ENCODE results near the gene ZNF627. TPM values are rescaled to one million over a fixed set of nuclear protein-coding genes. Genes with fewer than 3 reads are reported as not detected.
"Not testable (repeated sequence)": the region's sequence is repeated elsewhere in the genome, so short reads cannot be mapped to it uniquely, and the experiment has no call there.

ZNF627 gene
- total and polyA plus RNA-seq, 2 donors = 13.7 to 18.4 TPM

DNA sequence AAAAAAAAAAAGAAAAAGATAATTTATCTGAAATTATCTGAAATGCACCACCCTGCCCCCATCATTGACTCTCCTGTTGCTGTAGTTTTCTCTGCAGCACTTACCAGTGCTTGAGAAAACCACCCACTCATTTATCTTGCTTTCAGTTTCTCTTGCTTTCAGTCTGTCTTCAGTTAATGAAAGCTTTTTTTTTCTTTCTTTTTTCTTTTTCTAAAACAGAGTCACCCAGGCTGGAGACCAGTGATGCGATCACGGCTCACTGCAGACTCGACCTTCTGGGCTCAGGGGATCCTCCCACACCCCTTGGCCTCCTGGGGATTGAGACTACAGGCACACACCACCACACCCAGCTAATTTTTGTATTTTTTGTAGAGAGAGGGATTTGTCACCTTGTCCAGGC is 15.5 kb upstream of the ZNF627 start:
- Histone ChIP-seq H3K36me3 (ENCODE audit: control insufficient read depth in 2 of 2, insufficient read depth in 2 of 2, low read length in 1 of 2) (no peaks in the 10 kb centered on the region), H3K27ac (ENCODE audit: low read depth in 1 of 2, low read length in 1 of 2) (peak overlapping the region; percentile 68 to 83), H3K4me1 (ENCODE audit: control insufficient read depth in 2 of 2, insufficient read depth in 2 of 2, low read length in 2 of 2) (peaks cover 13 to 44% of the 10 kb centered on the region in 2 donors), H3K27me3 (ENCODE audit: control insufficient read depth in 2 of 2, insufficient read depth in 1 of 2, low read length in 1 of 2) (peaks cover 0 to 7% of the 10 kb centered on the region in 2 donors), H3K9me3 (ENCODE audit: control insufficient read depth in 2 of 2, insufficient read depth in 1 of 2, low read length in 1 of 2) (no peaks in the 10 kb centered on the region), H3K4me3 (ENCODE audit: low read length in 2 of 2) (no peak overlapping the region)
- 12% methylated on average over 3 of the region's 3 CpGs for WGBS
- peak in 2 of 9 donors; percentile 44 to 75 for DNase-seq (ENCODE audit: low read depth in 6 of 9, low spot score in 9 of 9)

DNA sequence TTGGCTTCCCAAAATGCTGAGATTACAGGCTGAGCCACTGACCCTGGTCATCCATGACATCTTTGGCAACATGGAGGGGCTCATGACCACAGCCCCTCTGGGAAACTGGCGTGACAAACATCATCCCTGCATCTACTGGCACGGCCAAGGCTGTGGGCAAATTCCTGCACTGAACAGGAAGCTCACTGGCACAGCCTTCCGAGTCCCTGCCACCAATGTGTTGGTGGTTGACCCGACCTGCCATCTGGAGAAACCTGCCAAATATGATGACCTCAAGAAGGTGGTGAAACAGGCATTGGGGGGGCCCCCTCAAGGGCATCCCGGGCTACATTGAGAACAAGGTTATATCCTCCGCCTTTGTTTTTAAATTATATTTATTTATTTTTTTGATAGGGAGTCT is 11.0 kb upstream of the ZNF627 start:
- Histone ChIP-seq H3K27ac (ENCODE audit: low read depth in 1 of 2, low read length in 1 of 2) (no peak overlapping the region), H3K9me3 (ENCODE audit: control insufficient read depth in 2 of 2, insufficient read depth in 1 of 2, low read length in 1 of 2) (no peaks in the 10 kb centered on the region), H3K4me3 (ENCODE audit: low read length in 2 of 2) (no peak overlapping the region), H3K27me3 (ENCODE audit: control insufficient read depth in 2 of 2, insufficient read depth in 1 of 2, low read length in 1 of 2) (no peaks in the 10 kb centered on the region), H3K36me3 (ENCODE audit: control insufficient read depth in 2 of 2, insufficient read depth in 2 of 2, low read length in 1 of 2) (no peaks in the 10 kb centered on the region), H3K4me1 (ENCODE audit: control insufficient read depth in 2 of 2, insufficient read depth in 2 of 2, low read length in 2 of 2) (peaks cover 0 to 13% of the 10 kb centered on the region in 2 donors)
- no peak for DNase-seq (ENCODE audit: low read depth in 6 of 9, low spot score in 9 of 9)
- WGBS = 28% methylated on average over 6 of the region's 6 CpGs

DNA sequence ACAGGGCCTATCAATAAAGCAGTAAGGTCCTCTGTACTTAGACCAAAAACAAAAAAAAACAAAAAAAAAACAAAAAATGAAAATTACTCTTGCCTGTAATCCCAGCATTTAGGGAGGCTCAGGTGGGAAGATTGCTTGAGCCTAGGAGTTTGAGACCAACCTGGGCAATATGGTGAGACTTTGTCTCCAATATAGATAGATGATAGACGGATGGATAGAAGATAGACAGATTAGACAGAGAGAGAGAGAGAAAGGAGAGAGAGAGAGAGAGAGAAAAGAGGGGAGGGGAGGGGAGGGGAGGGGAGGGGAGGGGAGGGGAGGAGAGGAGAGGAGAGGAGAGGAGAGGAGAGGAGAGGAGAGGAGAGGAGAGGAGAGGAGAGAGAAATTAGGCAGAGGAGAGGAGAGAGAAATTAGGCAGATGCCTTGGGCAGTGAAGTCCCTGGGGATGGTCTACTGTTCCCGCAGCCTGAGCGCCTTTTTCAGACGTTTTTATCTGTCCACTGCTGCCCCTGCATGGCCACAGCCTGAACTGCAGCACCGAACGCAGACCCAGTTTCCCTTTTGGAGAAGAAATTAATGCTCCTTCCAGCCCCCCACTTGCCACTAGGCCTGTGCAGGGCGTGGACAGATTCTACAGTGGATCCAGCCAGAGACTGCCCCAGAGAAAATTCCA is 9.8 kb upstream of the ZNF627 start:
- WGBS = 14% methylated on average over 7 of the region's 7 CpGs
- Histone ChIP-seq H3K4me1 (ENCODE audit: control insufficient read depth in 2 of 2, insufficient read depth in 2 of 2, low read length in 2 of 2) (peaks cover 0 to 4% of the 10 kb centered on the region in 2 donors), H3K36me3 (ENCODE audit: control insufficient read depth in 2 of 2, insufficient read depth in 2 of 2, low read length in 1 of 2) (no peaks in the 10 kb centered on the region), H3K27me3 (ENCODE audit: control insufficient read depth in 2 of 2, insufficient read depth in 1 of 2, low read length in 1 of 2) (no peaks in the 10 kb centered on the region), H3K27ac (ENCODE audit: low read depth in 1 of 2, low read length in 1 of 2) (no peak overlapping the region), H3K4me3 (ENCODE audit: low read length in 2 of 2) (no peak overlapping the region), H3K9me3 (ENCODE audit: control insufficient read depth in 2 of 2, insufficient read depth in 1 of 2, low read length in 1 of 2) (no peaks in the 10 kb centered on the region)
- DNase-seq (ENCODE audit: low read depth in 6 of 9, low spot score in 9 of 9) = peak in 8 of 9 donors; percentile 29 to 79 (median 61)

DNA sequence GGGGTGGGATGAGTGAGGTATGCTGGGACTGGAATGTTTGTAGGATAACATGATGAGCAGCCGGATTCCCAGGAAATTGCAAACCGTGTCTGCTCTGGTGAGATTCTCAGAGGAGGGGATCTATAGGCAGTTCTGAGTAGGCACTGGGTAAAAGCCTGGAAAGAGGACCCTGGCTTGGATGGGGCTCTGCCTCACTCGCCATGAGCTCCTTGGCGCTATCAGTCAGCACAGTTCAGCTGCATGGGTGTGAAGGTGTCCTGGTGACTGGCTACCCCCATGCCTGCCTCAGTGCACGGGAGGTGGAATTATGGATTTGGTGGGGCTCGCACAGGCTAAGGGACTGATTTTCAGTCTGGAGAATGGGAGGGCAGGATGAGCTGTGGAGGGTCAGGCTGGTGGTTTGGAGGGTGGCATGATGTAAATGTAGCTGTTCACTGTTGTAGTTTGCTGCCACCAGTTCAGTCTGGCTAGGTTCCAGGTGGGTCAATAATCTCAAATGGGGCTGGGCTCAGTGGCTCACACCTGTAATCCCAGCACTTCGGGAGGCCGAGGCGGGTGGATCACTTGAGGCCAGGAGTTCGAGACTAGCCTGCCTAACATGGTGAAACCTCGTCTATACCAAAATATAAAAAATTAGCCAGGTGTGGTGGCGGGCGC is 9.2 kb upstream of the ZNF627 start:
- Histone ChIP-seq H3K27ac (ENCODE audit: low read depth in 1 of 2, low read length in 1 of 2) (no peak overlapping the region), H3K4me1 (ENCODE audit: control insufficient read depth in 2 of 2, insufficient read depth in 2 of 2, low read length in 2 of 2) (peaks cover 0 to 4% of the 10 kb centered on the region in 2 donors), H3K27me3 (ENCODE audit: control insufficient read depth in 2 of 2, insufficient read depth in 1 of 2, low read length in 1 of 2) (no peaks in the 10 kb centered on the region), H3K4me3 (ENCODE audit: low read length in 2 of 2) (no peak overlapping the region), H3K9me3 (ENCODE audit: control insufficient read depth in 2 of 2, insufficient read depth in 1 of 2, low read length in 1 of 2) (no peaks in the 10 kb centered on the region), H3K36me3 (ENCODE audit: control insufficient read depth in 2 of 2, insufficient read depth in 2 of 2, low read length in 1 of 2) (no peaks in the 10 kb centered on the region)
- 92% methylated on average over 13 of the region's 13 CpGs for WGBS
- no peak for DNase-seq (ENCODE audit: low read depth in 6 of 9, low spot score in 9 of 9)

DNA sequence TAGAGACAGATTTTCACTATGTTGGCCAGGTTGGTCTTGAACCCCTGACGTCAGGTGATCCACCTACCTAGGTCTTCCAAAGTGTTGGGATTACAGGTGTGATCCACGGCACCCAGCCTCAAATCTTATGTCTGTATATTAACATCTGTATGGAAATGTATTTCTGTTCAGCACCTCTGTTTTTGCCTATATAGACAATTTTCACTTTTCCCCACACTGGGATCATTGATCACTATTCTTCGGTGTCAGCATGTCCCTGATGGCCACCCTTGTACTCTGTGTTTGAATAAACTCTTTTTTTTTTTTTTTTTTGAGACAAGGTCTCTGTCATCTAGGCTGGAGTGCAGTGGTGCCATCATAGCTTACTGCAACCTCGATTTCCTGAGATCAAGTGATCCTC is 3.2 kb upstream of the ZNF627 start:
- no peaks in the 10 kb centered on the region for H3K36me3 ChIP-seq (ENCODE audit: control insufficient read depth in 2 of 2, insufficient read depth in 2 of 2, low read length in 1 of 2)
- no peaks in the 10 kb centered on the region for H3K27me3 ChIP-seq (ENCODE audit: control insufficient read depth in 2 of 2, insufficient read depth in 1 of 2, low read length in 1 of 2)
- no peak overlapping the region for H3K4me3 ChIP-seq (ENCODE audit: low read length in 2 of 2)
- no peak for DNase-seq (ENCODE audit: low read depth in 6 of 9, low spot score in 9 of 9)
- H3K27ac ChIP-seq (ENCODE audit: low read depth in 1 of 2, low read length in 1 of 2) = no peak overlapping the region
- 84% methylated on average over 4 of the region's 4 CpGs for WGBS
- no peaks in the 10 kb centered on the region for H3K9me3 ChIP-seq (ENCODE audit: control insufficient read depth in 2 of 2, insufficient read depth in 1 of 2, low read length in 1 of 2)
- peaks cover 7 to 10% of the 10 kb centered on the region in 2 donors for H3K4me1 ChIP-seq (ENCODE audit: control insufficient read depth in 2 of 2, insufficient read depth in 2 of 2, low read length in 2 of 2)

DNA sequence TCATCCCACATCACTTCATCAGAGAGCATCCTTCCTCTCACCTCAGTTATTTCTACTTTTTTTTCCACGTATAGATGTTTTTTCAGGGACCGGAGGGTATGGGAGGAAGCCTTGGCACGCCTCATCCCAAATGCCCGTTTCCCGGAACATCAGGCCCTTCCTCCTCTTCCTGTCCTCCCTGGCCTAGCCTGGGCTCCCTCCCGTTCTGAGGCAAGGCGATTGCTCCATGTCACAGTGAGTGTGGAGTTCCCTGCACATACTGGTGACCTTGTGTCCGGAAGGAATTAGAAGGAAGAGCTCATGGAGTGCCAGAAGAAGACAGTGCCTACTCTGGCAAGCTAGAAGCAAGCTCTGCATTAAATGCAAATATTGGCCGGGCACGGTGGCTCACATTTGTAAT is 1.1 kb upstream of the ZNF627 start:
- 97% methylated on average over 10 of the region's 10 CpGs for WGBS
- no peak overlapping the region for H3K27ac ChIP-seq (ENCODE audit: low read depth in 1 of 2, low read length in 1 of 2)
- H3K36me3 ChIP-seq (ENCODE audit: control insufficient read depth in 2 of 2, insufficient read depth in 2 of 2, low read length in 1 of 2) = no peaks in the 10 kb centered on the region
- H3K4me1 ChIP-seq (ENCODE audit: control insufficient read depth in 2 of 2, insufficient read depth in 2 of 2, low read length in 2 of 2) = peaks cover 7 to 10% of the 10 kb centered on the region in 2 donors
- DNase-seq (ENCODE audit: low read depth in 6 of 9, low spot score in 9 of 9) = no peak
- no peaks in the 10 kb centered on the region for H3K9me3 ChIP-seq (ENCODE audit: control insufficient read depth in 2 of 2, insufficient read depth in 1 of 2, low read length in 1 of 2)
- no peak overlapping the region for H3K4me3 ChIP-seq (ENCODE audit: low read length in 2 of 2)
- H3K27me3 ChIP-seq (ENCODE audit: control insufficient read depth in 2 of 2, insufficient read depth in 1 of 2, low read length in 1 of 2) = no peaks in the 10 kb centered on the region

DNA sequence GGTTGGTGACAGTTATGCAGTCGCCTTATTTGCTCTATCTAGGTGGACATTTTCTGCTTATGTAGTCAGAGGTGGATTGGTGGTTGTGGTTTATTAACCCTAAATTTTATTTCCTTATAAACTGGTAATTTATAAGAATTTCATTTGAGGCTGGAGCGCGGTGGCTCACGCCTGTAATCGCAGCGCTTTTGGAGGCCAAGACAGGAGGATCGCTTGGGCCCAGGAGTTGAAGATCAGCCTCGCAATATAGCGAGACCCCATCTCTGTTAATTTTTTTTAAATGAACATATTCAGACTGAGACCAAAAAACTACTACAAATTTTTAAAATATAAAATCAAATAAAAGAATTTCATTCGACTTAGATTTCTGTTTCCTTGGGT is 810 bp downstream of the ZNF627 start:
- no peaks in the 10 kb centered on the region for H3K27me3 ChIP-seq (ENCODE audit: control insufficient read depth in 2 of 2, insufficient read depth in 1 of 2, low read length in 1 of 2)
- peak overlapping the region; percentile 95 to 99 for H3K4me3 ChIP-seq (ENCODE audit: low read length in 2 of 2)
- H3K9me3 ChIP-seq (ENCODE audit: control insufficient read depth in 2 of 2, insufficient read depth in 1 of 2, low read length in 1 of 2) = no peaks in the 10 kb centered on the region
- H3K36me3 ChIP-seq (ENCODE audit: control insufficient read depth in 2 of 2, insufficient read depth in 2 of 2, low read length in 1 of 2) = no peaks in the 10 kb centered on the region
- H3K27ac ChIP-seq (ENCODE audit: low read depth in 1 of 2, low read length in 1 of 2) = peak overlapping the region in 1 of 2 donors; percentile 94
- 77% methylated on average over 10 of the region's 10 CpGs for whole genome bisulfite sequencing
- H3K4me1 ChIP-seq (ENCODE audit: control insufficient read depth in 2 of 2, insufficient read depth in 2 of 2, low read length in 2 of 2) = peaks cover 7 to 10% of the 10 kb centered on the region in 2 donors
- DNase-seq (ENCODE audit: low read depth in 6 of 9, low spot score in 9 of 9) = no peak

DNA sequence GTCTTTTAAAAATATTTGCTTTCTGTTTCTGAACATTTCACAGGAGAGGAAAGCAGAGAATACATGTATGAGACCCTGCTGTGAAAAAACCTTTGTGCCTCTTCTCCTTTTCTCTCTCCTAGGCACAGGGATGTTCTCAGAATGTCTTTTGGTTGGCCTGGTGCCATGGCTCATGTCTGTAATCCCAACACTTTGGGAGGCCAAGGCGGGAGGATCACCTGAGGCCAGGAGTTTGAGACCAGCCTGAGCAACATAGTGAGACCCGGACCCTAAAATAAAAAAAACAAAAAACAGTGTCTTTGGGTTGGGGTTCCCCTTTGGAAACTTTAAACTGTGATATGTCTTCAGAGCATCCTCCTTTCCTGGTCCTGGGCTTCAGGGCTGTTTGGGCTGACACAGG is 1.5 kb downstream of the ZNF627 start:
- Histone ChIP-seq H3K27ac (ENCODE audit: low read depth in 1 of 2, low read length in 1 of 2) (no peak overlapping the region), H3K4me3 (ENCODE audit: low read length in 2 of 2) (no peak overlapping the region), H3K27me3 (ENCODE audit: control insufficient read depth in 2 of 2, insufficient read depth in 1 of 2, low read length in 1 of 2) (no peaks in the 10 kb centered on the region), H3K9me3 (ENCODE audit: control insufficient read depth in 2 of 2, insufficient read depth in 1 of 2, low read length in 1 of 2) (no peaks in the 10 kb centered on the region), H3K36me3 (ENCODE audit: control insufficient read depth in 2 of 2, insufficient read depth in 2 of 2, low read length in 1 of 2) (peaks cover 0 to under 1% of the 10 kb centered on the region in 2 donors), H3K4me1 (ENCODE audit: control insufficient read depth in 2 of 2, insufficient read depth in 2 of 2, low read length in 2 of 2) (peaks cover 7 to 10% of the 10 kb centered on the region in 2 donors)
- DNase-seq (ENCODE audit: low read depth in 6 of 9, low spot score in 9 of 9) = no peak
- 100% methylated on average over 2 of the region's 2 CpGs for WGBS

DNA sequence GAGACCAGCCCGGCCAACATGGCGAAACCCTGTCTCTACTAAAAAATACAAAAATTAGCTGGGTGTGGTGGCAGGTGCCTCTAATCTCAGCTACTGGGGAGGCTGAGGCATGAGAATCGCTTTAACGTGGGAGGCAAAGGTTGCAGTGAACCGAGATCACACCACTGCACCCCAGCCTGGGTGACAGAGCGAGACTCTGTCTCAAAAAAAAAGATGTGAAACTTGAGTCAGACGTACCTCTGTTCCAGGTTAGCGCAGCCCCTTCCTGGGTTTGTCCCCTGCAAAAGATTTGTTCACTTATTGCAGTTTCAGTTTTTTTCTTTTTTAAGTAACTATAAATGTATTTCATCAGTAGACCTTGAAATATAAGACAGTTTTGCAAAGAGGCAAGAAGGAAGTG is 2.4 kb downstream of the ZNF627 start:
- DNase-seq (ENCODE audit: low read depth in 6 of 9, low spot score in 9 of 9); H3K4me3 ChIP-seq (ENCODE audit: low read length in 2 of 2); H3K36me3 ChIP-seq (ENCODE audit: control insufficient read depth in 2 of 2, insufficient read depth in 2 of 2, low read length in 1 of 2); H3K27me3 ChIP-seq (ENCODE audit: control insufficient read depth in 2 of 2, insufficient read depth in 1 of 2, low read length in 1 of 2); H3K9me3 ChIP-seq (ENCODE audit: control insufficient read depth in 2 of 2, insufficient read depth in 1 of 2, low read length in 1 of 2); H3K27ac ChIP-seq (ENCODE audit: low read depth in 1 of 2, low read length in 1 of 2): not testable (repeated sequence)
- H3K4me1 ChIP-seq (ENCODE audit: control insufficient read depth in 2 of 2, insufficient read depth in 2 of 2, low read length in 2 of 2) = peaks cover 7 to 10% of the 10 kb centered on the region in 2 donors
- 96% methylated on average over 8 of the region's 8 CpGs for WGBS
